Mesenchymal stem cell (in vitro differentiated cells and primary cell): ENCODE data around the gene LRRC36.
"Not testable (repeated sequence)": the region's sequence is repeated elsewhere in the genome, so short reads cannot be mapped to it uniquely, and the experiment has no call there.

ENCODE experiments used
- DNase-seq: peaks from one replicate; pipeline ENCODE4 v3.0.0-alpha.2; 2013
- H2AFZ ChIP-seq: one replicate; pipeline ENCODE4 v1.6.1; 2013; ENCODE audit warnings: low read depth, mild to moderate bottlenecking, control low read depth, inconsistent platforms, low read length, moderate library complexity
- H2AK5ac ChIP-seq: 2 replicates; pipeline ENCODE4 v1.6.1; 2013; ENCODE audit warnings: low read length, moderate library complexity, mild to moderate bottlenecking, inconsistent platforms; ENCODE audit not compliant: severe bottlenecking
- H2BK120ac ChIP-seq: one replicate; pipeline ENCODE4 v1.6.1; 2013; ENCODE audit warnings: low read depth, mild to moderate bottlenecking, inconsistent platforms, low read length, moderate library complexity
- H2BK12ac ChIP-seq, 2 experiments: one replicate each; pipeline ENCODE4 v1.6.1; 2013; ENCODE audit warnings: inconsistent platforms in 2 of 2, low read length in 2 of 2, mild to moderate bottlenecking in 2 of 2, moderate library complexity in 2 of 2, control low read depth in 1 of 2
- H2BK15ac ChIP-seq: one replicate; pipeline ENCODE4 v1.6.1; 2013; ENCODE audit warnings: mild to moderate bottlenecking, low read depth, inconsistent platforms; ENCODE audit not compliant: poor library complexity, severe bottlenecking
- H2BK5ac ChIP-seq: 2 replicates; pipeline ENCODE4 v1.6.1; 2013; ENCODE audit warnings: low read depth, mild to moderate bottlenecking, low read length, control low read depth, inconsistent platforms; ENCODE audit not compliant: poor library complexity, severe bottlenecking
- H3K14ac ChIP-seq, 2 experiments: one replicate each; pipeline ENCODE4 v1.6.1; 2013; ENCODE audit warnings: inconsistent platforms in 2 of 2, low read length in 2 of 2, control low read depth in 1 of 2, mild to moderate bottlenecking in 1 of 2, moderate library complexity in 1 of 2
- H3K18ac ChIP-seq, 2 experiments: one replicate each; pipeline ENCODE4 v1.6.1; 2013; ENCODE audit warnings: inconsistent platforms in 2 of 2, low read length in 2 of 2, control low read depth in 1 of 2, low read depth in 1 of 2, mild to moderate bottlenecking in 1 of 2
- H3K23ac ChIP-seq, 2 experiments: one replicate each; pipeline ENCODE4 v1.6.1; 2013; ENCODE audit warnings: inconsistent platforms in 2 of 2, low read length in 2 of 2, mild to moderate bottlenecking in 2 of 2, moderate library complexity in 2 of 2, control low read depth in 1 of 2
- H3K27ac ChIP-seq: 2 replicates; pipeline ENCODE4 v1.5.1; 2013; ENCODE audit warnings: mild to moderate bottlenecking, moderate library complexity, low read length, control low read depth, inconsistent platforms; ENCODE audit not compliant: poor library complexity, severe bottlenecking
- H3K27me3 ChIP-seq, 2 experiments: 2 replicates each; pipeline versions ENCODE4 v1.6.1 to v1.7.0; 2013; ENCODE audit warnings: low read length in 2 of 2, mild to moderate bottlenecking in 2 of 2, moderate library complexity in 2 of 2, control low read depth in 1 of 2, inconsistent platforms in 1 of 2; ENCODE audit not compliant: control insufficient read depth in 1 of 2, insufficient read depth in 1 of 2
- H3K36me3 ChIP-seq, 2 experiments: 2 replicates each; pipeline versions ENCODE4 v1.6.1 to v1.7.0; 2013; ENCODE audit warnings: low read length in 2 of 2, control low read depth in 1 of 2, inconsistent platforms in 1 of 2, low read depth in 1 of 2, mild to moderate bottlenecking in 1 of 2; ENCODE audit not compliant: insufficient read depth in 2 of 2, control insufficient read depth in 1 of 2
- H3K4ac ChIP-seq, 2 experiments: one replicate each; pipeline ENCODE4 v1.6.1; 2013; ENCODE audit warnings: inconsistent platforms in 2 of 2, low read length in 2 of 2, mild to moderate bottlenecking in 2 of 2, moderate library complexity in 2 of 2, control low read depth in 1 of 2, low read depth in 1 of 2
- H3K4me1 ChIP-seq: 2 replicates; pipeline ENCODE4 v1.6.1; 2013; ENCODE audit warnings: low read depth, low read length, control low read depth; ENCODE audit not compliant: control insufficient read depth, insufficient read depth
- H3K4me2 ChIP-seq: 2 replicates; pipeline ENCODE4 v1.6.1; 2013; ENCODE audit warnings: low read length, mild to moderate bottlenecking, inconsistent platforms; ENCODE audit not compliant: poor library complexity, severe bottlenecking
- H3K4me3 ChIP-seq, 2 experiments: 2 replicates each; pipeline versions ENCODE4 v1.5.1 to v1.7.0; 2013; ENCODE audit warnings: low read length in 2 of 2, mild to moderate bottlenecking in 2 of 2, control low read depth in 1 of 2, low read depth in 1 of 2; ENCODE audit not compliant: insufficient read depth in 1 of 2
- H3K79me1 ChIP-seq: replicated peaks from 2 replicates; pipeline ENCODE4 v1.6.1; 2013; ENCODE audit warnings: mild to moderate bottlenecking, control low read depth, low read length, inconsistent platforms; ENCODE audit not compliant: poor library complexity, severe bottlenecking
- H3K9ac ChIP-seq: 2 replicates; pipeline ENCODE4 v1.7.0; 2013; ENCODE audit warnings: mild to moderate bottlenecking, low read length, moderate library complexity
- H3K9me3 ChIP-seq: 2 replicates; pipeline ENCODE4 v1.7.0; 2013; ENCODE audit warnings: mild to moderate bottlenecking, low read length; ENCODE audit not compliant: control insufficient read depth
- H4K8ac ChIP-seq: one replicate; pipeline ENCODE4 v1.6.1; 2013; ENCODE audit warnings: inconsistent platforms, mild to moderate bottlenecking, low read length, moderate library complexity
- H4K91ac ChIP-seq: one replicate; pipeline ENCODE4 v1.6.1; 2013; ENCODE audit warnings: mild to moderate bottlenecking, low read length, inconsistent platforms
- WGBS: methylation state at CpG from one replicate; pipeline ENCODE4 v1.1.7; 2013; ENCODE audit warnings: mixed read lengths; 5-methylcytosine and 5-hydroxymethylcytosine counted together

The LRRC36 gene

DNA sequence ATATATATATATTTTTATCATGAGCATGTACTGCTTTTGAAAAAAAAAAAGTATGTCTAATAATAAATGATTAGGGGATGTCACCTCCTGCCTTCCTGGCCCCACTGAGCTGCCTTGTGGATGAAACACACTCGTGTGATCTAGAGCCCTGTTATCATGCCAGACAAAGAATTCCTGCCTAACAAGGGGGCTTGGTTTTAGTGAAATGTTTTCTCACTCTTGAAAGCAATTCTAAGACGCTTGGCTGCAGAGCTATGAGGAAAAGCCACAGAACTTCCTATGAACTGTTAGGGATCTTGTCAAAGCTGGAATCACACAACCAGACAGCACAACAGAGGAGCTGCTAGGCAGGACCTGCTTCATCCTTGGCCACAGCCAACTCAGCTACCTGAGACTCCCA is 85.7 kb downstream of the LRRC36 start:
- Histone ChIP-seq H3K18ac (no peak overlapping the region), H3K4ac (no peak overlapping the region), H3K4me1 (peaks cover 6% of the 10 kb centered on the region), H3K14ac (no peak overlapping the region), H3K79me1 (peaks cover 12% of the 10 kb centered on the region), H3K23ac (no peak overlapping the region), H3K4me2 (no peak overlapping the region), H3K27me3 (no peaks in the 10 kb centered on the region), H3K4me3 (no peak overlapping the region), H3K9ac (peak overlapping the region; percentile 32), H3K9me3 (no peaks in the 10 kb centered on the region), H2BK5ac (no peak overlapping the region), H2BK120ac (no peak overlapping the region), H2AFZ (no peak overlapping the region), H3K27ac (no peak overlapping the region), H4K91ac (no peak overlapping the region), H4K8ac (no peak overlapping the region), H2BK12ac (no peak overlapping the region), H3K36me3 (peaks cover 0 to 5% of the 10 kb centered on the region in 2 experiments), H2BK15ac (no peak overlapping the region), H2AK5ac (no peak overlapping the region)
- WGBS: 60% methylated on average over 2 of the region's 2 CpGs
- DNase-seq: no peak

- Histone ChIP-seq H3K23ac (no peak overlapping the region), H4K91ac (no peak overlapping the region), H3K4me3 (peak overlapping the region in 1 of 2 experiments; percentile 50), H3K27me3 (peaks cover 0 to 1% of the 10 kb centered on the region in 2 experiments), H3K14ac (no peak overlapping the region), H3K18ac (no peak overlapping the region), H3K36me3 (peaks cover 0 to 5% of the 10 kb centered on the region in 2 experiments), H2AK5ac (no peak overlapping the region), H3K4me1 (peaks cover 6% of the 10 kb centered on the region), H3K79me1 (peaks cover 11% of the 10 kb centered on the region), H2BK120ac (no peak overlapping the region), H2BK5ac (no peak overlapping the region), H4K8ac (no peak overlapping the region), H3K4me2 (no peak overlapping the region), H3K4ac (no peak overlapping the region), H2AFZ (no peak overlapping the region), H2BK12ac (no peak overlapping the region), H3K9ac (peak overlapping the region; percentile 53), H2BK15ac (no peak overlapping the region), H3K27ac (no peak overlapping the region), H3K9me3 (no peaks in the 10 kb centered on the region)
- WGBS: 57% methylated on average over 6 of the region's 6 CpGs
- DNase-seq: no peak
Observed at GRCh38 chr16:67413978-67414911, 87.6 kb downstream of the LRRC36 start.

DNA sequence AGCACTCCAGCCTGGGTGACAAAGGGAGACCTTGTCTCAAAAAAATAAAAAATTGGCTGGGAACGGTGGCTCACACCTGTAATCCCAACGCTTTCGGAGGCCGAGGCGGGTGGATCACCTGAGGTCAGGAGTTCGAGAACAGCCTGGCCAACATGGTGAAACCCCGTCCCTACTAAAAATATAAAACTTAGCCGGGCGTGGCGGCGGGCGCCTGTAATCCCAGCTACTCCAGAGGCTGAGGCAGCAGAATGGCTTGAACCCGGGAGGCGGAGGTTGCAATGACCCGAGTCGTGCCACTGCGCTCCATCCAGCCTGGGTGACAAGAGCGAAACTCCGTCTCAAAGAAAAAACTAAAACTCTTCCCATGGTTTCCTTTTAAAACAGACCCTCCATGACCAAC is 88.8 kb downstream of the LRRC36 start:
- WGBS: 98% methylated on average over 19 of the region's 19 CpGs
- H2BK12ac ChIP-seq: not testable (repeated sequence)

More for the DNA sequence above, 88.8 kb downstream of the LRRC36 start:
- not testable (repeated sequence) for H3K14ac ChIP-seq, H2BK15ac ChIP-seq, H3K4ac ChIP-seq, H4K8ac ChIP-seq, H4K91ac ChIP-seq, H3K4me1 ChIP-seq, H3K9me3 ChIP-seq, H3K36me3 ChIP-seq, H2AFZ ChIP-seq, H3K23ac ChIP-seq, DNase-seq, H3K79me1 ChIP-seq, H3K18ac ChIP-seq, H3K27me3 ChIP-seq, H2BK120ac ChIP-seq, H2BK5ac ChIP-seq, H3K27ac ChIP-seq, H2AK5ac ChIP-seq
- peak overlapping the region; percentile 97 for H3K9ac ChIP-seq
- H3K4me3 ChIP-seq: peak overlapping the region in 1 of 2 experiments; percentile 89
- peak overlapping the region; percentile 86 for H3K4me2 ChIP-seq
